Retinal pigment epithelial cell (primary cell): Measurements from ENCODE around the gene PLXNA4.

Experiments
- DNase-seq: peaks from one replicate; pipeline ENCODE4 v3.0.0-alpha.2; 2010; ENCODE audit warnings: low read depth
- H3K4me3 ChIP-seq: 2 replicates; pipeline ENCODE4 v1.5.1; 2011; ENCODE audit warnings: mild to moderate bottlenecking, low read length, control low read depth, moderate library complexity
- CTCF ChIP-seq: conservative IDR thresholded peaks from 2 replicates; pipeline ENCODE4 v1.5.1; 2011; ENCODE audit warnings: low read depth, low read length, control low read depth, inconsistent platforms

PLXNA4 gene

GRCh38 chr7:132557489-132558044 is 18.7 kb downstream of the PLXNA4 start:
- TF ChIP-seq CTCF, result no peak
- no peak overlapping the region for H3K4me3 ChIP-seq
- no peak for DNase-seq

- no peak overlapping the region for H3K4me3 ChIP-seq
- TF ChIP-seq CTCF, result no peak
- DNase-seq, result no peak
Measured at GRCh38 chr7:132554446-132554845, 21.8 kb downstream of the PLXNA4 start.

GRCh38 chr7:132553031-132553430 is 23.2 kb downstream of the PLXNA4 start:
- no peak for TF ChIP-seq CTCF
- DNase-seq, result no peak

GRCh38 chr7:132551886-132552285 is 24.4 kb downstream of the PLXNA4 start:
- H3K4me3 ChIP-seq, result no peak overlapping the region
- DNase-seq, result no peak
- TF ChIP-seq CTCF, result no peak

More at GRCh38 chr7:132553031-132553430, 23.2 kb downstream of the PLXNA4 start:
- H3K4me3 ChIP-seq, result no peak overlapping the region

GRCh38 chr7:132551439-132551838 is 24.8 kb downstream of the PLXNA4 start:
- no peak overlapping the region for H3K4me3 ChIP-seq

GRCh38 chr7:132548489-132549078 is 27.7 kb downstream of the PLXNA4 start:
- no peak overlapping the region for H3K4me3 ChIP-seq
- no peak for TF ChIP-seq CTCF
- no peak for DNase-seq

More at GRCh38 chr7:132551439-132551838, 24.8 kb downstream of the PLXNA4 start:
- no peak for TF ChIP-seq CTCF
- no peak for DNase-seq

- no peak for DNase-seq
- TF ChIP-seq CTCF, result no peak
Measured at GRCh38 chr7:132547821-132548220, 28.4 kb downstream of the PLXNA4 start.

More at GRCh38 chr7:132547821-132548220, 28.4 kb downstream of the PLXNA4 start:
- no peak overlapping the region for H3K4me3 ChIP-seq
